ENCODE measurements around the gene NTMT1.

Gene NTMT1

GRCh38 chr9:129606161-129607026, 19.6 kb upstream of the NTMT1 start:
- H3K4me1 ChIP-seq (ENCODE audit: control insufficient read depth in 1 of 2, insufficient read depth in 1 of 2, low read depth in 1 of 2, low read length in 1 of 2): peaks cover 43 to 45% of the 10 kb centered on the region in 2 experiments

GRCh38 chr9:129607027-129607387, 19.0 kb upstream of the NTMT1 start:
- Histone ChIP-seq H3K27ac (peak overlapping the region; percentile 61), H3K27me3 (no peaks in the 10 kb centered on the region), H3K4me3 (ENCODE audit: low read depth in 1 of 2, low read length in 1 of 2) (peak overlapping the region in 1 of 2 experiments; percentile 39), H3K4me1 (ENCODE audit: control insufficient read depth in 1 of 2, insufficient read depth in 1 of 2, low read depth in 1 of 2, low read length in 1 of 2) (peaks cover 43 to 45% of the 10 kb centered on the region in 2 experiments), H3K9me3 (no peaks in the 10 kb centered on the region), H3K36me3 (no peaks in the 10 kb centered on the region)
- no peak for TF ChIP-seq CTCF (IDR thresholded peaks at IDR 0.05)

More at GRCh38 chr9:129606161-129607026, 19.6 kb upstream of the NTMT1 start:
- no peak for TF ChIP-seq CTCF (IDR thresholded peaks at IDR 0.05)
- peak overlapping the region; percentile 61 for H3K27ac ChIP-seq
- H3K36me3 ChIP-seq: no peaks in the 10 kb centered on the region
- H3K9me3 ChIP-seq: no peaks in the 10 kb centered on the region
- no peak overlapping the region for H3K4me3 ChIP-seq (ENCODE audit: low read depth in 1 of 2, low read length in 1 of 2)
- H3K27me3 ChIP-seq: no peaks in the 10 kb centered on the region

- Histone ChIP-seq H3K9me3 (no peaks in the 10 kb centered on the region), H3K36me3 (no peaks in the 10 kb centered on the region), H3K27ac (peak overlapping the region; percentile 80)
Observed at GRCh38 chr9:129608561-129609481, 17.1 kb upstream of the NTMT1 start.

GRCh38 chr9:129609486-129610212, 16.3 kb upstream of the NTMT1 start:
- Histone ChIP-seq H3K27me3 (peaks cover 11% of the 10 kb centered on the region), H3K4me3 (ENCODE audit: low read depth in 1 of 2, low read length in 1 of 2) (peak overlapping the region; percentile 71 to 76), H3K9me3 (no peaks in the 10 kb centered on the region), H3K27ac (peak overlapping the region; percentile 80), H3K4me1 (ENCODE audit: control insufficient read depth in 1 of 2, insufficient read depth in 1 of 2, low read depth in 1 of 2, low read length in 1 of 2) (peaks cover 37 to 43% of the 10 kb centered on the region in 2 experiments), H3K36me3 (no peaks in the 10 kb centered on the region)
- TF ChIP-seq CTCF (IDR thresholded peaks at IDR 0.05): no peak

More at GRCh38 chr9:129608561-129609481, 17.1 kb upstream of the NTMT1 start:
- H3K27me3 ChIP-seq: peaks cover 6% of the 10 kb centered on the region
- no peak for TF ChIP-seq CTCF (IDR thresholded peaks at IDR 0.05)
- no peak overlapping the region for H3K4me3 ChIP-seq (ENCODE audit: low read depth in 1 of 2, low read length in 1 of 2)
- H3K4me1 ChIP-seq (ENCODE audit: control insufficient read depth in 1 of 2, insufficient read depth in 1 of 2, low read depth in 1 of 2, low read length in 1 of 2): peaks cover 37 to 43% of the 10 kb centered on the region in 2 experiments

- H3K27ac ChIP-seq: peak overlapping the region; percentile 80
Observed at GRCh38 chr9:129610213-129610472, 15.8 kb upstream of the NTMT1 start.

More at GRCh38 chr9:129610213-129610472, 15.8 kb upstream of the NTMT1 start:
- Histone ChIP-seq H3K9me3 (no peaks in the 10 kb centered on the region), H3K36me3 (no peaks in the 10 kb centered on the region), H3K27me3 (peaks cover 11% of the 10 kb centered on the region), H3K4me3 (ENCODE audit: low read depth in 1 of 2, low read length in 1 of 2) (peak overlapping the region; percentile 71 to 76), H3K4me1 (ENCODE audit: control insufficient read depth in 1 of 2, insufficient read depth in 1 of 2, low read depth in 1 of 2, low read length in 1 of 2) (peaks cover 37 to 43% of the 10 kb centered on the region in 2 experiments)
- TF ChIP-seq CTCF (IDR thresholded peaks at IDR 0.05): no peak

Measured in neutrophil (primary cell).